CD1c-positive myeloid dendritic cell (primary cell): ENCODE results near the gene GTF2F2.
"Not testable (repeated sequence)": the region's sequence is repeated elsewhere in the genome, so short reads cannot be mapped to it uniquely, and the experiment has no call there.

ENCODE experiments used
- DNase-seq: peaks from one replicate; pipeline ENCODE4 v3.0.0-alpha.2; 2016; ENCODE audit errors: extremely low spot score

Gene GTF2F2

DNA sequence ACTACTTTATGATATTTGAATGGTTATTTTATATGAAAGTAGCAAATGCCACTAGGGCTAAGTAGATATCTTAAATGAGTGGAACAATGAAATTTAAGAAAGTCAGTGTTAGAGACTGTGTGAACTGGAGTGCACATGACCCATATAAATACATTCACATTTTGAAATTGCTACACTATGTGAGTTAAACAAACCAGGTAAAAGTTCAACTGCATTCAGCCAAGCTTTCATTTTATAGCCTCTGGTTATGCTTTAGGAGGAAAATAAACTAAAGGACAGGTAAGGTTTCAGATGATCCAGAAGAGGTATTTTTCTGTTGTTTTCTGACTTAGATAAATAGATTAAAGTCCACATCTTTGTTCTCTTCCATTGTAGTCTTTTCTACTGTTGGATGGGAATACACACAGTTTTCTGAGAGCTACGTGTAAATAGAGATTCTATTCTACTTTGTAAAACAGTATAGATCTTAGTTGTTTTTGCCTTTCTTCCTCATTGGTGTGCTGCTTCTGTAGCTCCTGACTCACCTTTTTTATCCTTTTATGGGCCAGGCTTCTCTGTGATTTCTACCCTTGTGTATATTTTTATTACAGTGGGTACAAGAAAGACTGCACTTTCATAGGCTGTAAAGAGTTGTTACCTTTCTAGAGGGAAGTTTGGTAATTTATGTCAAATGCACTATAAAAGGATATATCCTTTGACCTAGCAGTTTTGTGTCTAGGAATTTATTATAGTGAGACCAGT lies 135.1 kb downstream of the GTF2F2 start:
- DNase-seq = no peak

DNA sequence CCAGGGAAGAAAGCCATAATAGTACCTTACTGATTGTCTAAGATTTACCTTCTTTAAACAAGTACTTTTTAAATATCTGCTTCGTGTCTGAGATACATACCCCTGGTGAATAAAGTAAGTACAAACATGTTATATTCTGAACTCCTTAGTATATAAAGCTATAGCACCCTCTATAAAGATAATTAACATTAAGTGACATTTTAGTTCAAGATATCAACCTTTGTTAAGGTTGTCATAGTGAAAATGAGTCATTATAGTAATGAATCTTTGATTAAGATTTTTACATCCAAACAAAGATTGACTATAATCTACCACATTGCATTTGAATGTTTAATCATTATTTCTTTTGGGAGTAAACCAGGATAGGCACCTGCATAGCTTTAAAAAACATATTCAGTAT lies 135.9 kb downstream of the GTF2F2 start:
- no peak for DNase-seq

DNA sequence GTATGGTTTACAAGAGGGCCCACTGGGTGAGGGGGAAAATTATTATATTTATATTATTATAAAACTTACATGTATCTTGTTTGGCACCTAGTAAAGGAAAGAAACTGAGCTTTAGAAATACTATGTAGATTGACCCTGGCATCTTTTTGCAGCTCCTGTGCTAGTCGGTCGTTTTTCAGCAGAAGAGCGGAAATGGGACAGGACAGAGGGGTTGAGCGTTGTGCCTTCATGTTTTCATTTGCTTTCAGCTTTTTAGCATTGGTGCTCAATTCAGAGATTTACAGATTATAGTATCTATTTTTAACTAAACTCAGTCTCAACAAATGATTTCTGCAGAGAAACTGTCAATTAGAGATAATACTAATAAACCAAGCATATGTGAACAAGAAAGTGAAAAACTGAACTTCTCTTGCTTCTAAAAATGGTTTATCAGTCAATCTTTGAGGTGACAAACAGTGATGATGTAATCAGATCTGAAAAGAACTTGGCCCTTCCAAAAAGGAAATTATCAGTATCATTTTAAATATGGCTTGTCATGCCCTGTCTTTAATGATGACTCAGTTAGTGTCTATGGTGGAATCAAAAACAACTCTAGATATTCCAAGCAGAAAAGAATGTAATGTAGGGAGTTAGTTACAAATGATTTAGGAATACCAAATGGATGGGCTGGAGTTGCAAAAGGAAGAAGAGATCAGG lies 137.5 kb downstream of the GTF2F2 start:
- DNase-seq = no peak

DNA sequence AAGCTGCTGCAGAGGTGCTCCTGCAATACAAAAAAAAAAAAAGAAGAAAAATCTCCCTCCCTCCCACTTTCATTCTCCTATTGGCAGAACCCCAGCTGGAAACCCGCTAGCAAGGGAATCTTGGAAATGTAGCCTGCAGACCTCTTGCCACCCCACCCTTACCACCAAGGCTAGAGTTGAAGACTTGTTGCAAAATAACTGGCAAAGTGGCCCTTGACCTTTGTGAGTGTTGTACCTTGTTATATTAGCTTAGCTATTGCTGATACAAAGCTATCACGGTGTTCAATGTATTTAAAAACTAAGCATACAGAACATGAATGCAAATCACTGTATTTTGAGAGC lies 138.0 kb downstream of the GTF2F2 start:
- no peak for DNase-seq

DNA sequence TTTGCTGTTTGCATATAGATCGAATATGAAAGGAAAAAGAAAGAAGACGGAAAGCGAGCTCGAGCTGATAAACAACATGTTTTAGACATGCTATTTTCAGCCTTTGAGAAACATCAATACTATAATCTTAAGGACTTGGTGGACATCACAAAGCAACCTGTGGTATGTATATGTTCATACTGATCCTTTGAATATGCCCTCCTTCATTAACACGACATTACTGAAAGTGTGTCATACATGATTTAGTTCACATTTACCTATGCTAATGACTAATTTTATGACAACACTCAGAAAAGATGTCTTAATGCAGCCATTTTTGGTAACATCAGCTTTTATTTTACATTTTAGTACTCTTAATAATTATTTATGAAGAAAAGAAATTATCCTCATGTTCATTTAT lies 146.9 kb downstream of the GTF2F2 start:
- no peak for DNase-seq

DNA sequence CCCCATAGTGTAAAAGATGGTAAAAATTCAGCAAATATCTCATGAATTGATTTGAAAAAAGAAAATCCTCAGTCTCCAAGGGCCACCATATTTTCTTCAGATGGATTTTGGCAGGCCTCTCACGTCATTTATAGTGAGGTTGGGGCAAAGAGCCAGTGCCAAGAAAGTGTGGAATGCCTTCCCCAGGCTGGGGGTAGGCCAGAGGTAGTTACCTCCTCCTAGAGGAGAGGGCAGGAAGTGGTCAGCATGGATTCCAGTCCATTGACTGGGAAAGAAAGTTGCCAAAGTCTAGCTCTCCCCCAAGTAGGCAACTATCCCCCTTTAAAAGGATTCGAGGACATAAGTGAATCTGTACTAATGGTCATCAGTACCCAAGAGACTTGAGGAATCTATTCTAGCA lies 148.9 kb downstream of the GTF2F2 start:
- DNase-seq = no peak

DNA sequence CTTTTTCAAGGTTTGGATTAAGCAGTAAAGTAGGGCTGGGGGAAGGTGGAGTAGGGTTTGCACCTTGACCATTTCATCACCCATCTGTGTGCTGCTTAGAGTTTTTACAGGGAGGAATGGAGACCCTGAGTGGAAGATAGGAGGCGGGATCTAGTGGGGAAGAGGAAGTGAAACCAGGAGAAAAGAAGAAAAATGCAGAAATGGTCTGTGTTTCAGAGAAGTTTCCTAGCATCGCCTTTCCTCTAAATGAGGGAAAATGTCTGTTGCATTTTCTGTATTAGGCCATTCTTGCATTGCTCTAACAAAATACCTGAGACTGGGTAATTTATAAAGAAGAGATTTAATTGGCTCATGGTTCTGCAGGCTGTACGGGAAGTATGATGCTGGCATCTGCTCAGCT lies 156.6 kb downstream of the GTF2F2 start:
- peak; percentile 24 for DNase-seq

DNA sequence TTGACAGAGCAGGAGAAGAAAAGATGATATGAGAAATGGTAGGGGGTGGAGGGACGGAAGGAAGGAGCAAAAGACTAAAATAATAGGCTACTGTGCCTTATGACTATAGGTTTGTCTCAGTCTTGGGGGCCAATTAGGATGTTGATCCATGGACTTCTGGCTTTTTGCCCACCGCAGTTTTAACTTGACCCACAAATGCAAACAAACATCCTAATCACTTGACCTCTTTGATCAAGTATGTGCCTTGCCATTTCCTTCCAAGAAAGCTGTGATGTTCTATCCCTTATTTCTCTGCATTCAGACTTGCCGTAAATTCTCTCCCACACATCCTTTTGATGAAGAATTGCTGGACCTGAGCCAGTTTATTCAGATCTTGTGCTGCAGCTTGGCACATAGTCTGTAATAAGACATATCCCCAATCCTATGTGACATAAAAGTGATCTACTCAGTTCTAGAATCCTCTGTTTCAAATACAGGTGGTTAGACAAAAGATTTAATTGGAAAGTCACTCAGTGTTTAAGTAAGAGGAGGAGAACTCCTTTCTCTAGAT lies 157.9 kb downstream of the GTF2F2 start:
- DNase-seq = no peak

DNA sequence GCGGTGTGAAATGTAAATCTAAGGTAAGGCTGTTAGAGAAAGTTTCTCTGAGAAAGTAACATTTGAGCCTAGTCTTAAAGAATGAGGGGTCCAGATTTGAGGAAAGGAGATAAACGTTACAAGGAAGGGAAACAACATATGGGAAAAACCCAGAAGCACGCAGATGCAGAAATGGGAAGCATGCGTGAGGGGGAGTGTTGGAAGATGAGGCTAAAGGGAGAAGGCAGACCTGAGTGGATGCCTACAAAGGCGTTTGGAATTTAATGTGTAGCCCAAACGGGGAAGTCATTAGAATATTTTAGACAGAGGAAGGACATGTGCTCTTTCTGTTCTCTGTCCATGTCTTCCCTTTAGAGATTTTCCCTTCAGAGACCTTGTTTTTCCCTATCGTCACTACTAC lies 159.7 kb downstream of the GTF2F2 start:
- peak; percentile 58 for DNase-seq

DNA sequence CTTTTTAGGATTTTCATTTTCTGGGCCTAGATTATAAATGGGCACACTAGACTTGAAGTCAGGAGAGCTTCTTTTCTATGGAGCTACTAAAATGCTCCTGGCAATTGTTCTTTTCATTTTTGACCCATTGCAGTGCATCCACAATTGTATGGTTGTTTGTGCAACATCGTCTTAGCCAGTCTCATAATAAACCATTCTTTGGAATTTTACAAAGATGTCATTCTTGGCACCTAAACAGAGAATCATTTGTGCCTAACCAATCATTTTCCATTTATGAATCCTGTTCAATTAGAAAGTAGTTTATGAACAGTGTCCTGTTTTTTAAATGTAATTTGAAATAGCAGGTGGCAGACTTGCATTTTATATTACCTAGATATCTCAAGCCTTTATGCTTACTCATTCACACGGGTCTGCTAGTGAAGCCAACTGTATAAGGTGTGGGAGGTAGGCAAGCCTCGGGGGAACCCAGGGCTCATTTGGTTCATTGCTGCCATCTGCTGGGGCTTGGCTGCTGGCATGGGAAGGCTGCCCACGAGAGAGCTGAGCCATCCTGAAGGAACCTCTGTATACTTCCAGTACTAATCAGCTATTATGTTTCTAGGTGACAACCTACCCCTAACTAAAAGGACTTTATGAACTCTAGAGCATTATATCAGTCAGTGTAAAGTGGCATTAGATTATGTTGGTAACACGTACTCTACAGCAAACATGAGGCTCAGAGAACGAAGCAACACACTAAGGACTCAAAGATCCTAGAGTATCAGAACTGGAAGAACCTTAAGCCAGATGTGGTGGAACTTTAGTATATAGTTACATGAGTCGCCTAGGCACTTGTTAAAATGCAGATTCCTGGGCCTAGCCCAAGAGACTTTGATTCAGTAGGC lies 160.7 kb downstream of the GTF2F2 start:
- peak; percentile 66 for DNase-seq

DNA sequence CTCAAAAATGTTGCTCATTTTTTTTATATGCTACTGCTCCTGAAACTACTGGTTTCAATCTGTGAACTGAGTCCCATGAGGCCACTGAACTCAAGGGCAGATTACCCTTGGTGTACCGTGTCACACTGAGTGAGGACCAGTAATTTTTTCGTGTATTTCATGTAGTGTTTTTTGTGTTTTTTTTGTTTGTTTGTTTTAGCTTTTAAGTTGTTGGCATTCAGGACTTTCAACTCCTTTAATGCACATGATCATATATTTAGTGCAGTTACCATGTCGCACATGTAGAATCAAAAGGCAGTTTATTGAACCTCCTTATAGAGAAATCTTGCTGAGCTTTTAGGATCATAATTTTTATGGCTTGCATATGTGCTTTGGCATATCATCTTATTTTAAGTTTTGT lies 162.7 kb downstream of the GTF2F2 start:
- DNase-seq = no peak

DNA sequence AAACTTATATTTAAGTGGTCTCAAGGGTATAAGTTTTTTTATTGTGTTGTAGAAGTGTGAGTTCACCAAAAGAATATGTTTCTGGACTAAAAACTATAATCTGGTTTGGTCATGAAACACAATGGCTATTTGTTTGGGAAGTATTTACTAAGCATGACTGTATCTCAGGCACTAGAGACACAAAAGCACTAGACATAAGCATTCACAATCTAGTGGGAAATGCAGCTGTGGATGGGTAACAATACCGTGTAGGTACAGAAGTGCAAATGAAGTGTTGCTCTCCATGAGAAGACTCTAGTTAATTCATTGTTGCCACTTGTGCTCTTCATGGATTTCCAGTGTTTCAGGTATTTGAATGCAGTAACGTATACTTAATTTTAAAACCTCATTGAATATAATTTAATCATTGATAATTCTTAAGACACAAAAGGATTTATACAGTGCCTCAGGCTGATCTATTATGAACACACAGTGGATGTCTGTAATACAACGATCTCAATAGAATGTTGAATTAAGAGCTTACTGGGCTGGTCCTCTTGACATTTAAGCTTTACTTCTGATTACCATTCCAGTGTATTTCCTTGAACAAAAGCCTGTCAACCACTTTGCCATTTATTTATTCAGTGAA lies 169.7 kb downstream of the GTF2F2 start:
- no peak for DNase-seq

DNA sequence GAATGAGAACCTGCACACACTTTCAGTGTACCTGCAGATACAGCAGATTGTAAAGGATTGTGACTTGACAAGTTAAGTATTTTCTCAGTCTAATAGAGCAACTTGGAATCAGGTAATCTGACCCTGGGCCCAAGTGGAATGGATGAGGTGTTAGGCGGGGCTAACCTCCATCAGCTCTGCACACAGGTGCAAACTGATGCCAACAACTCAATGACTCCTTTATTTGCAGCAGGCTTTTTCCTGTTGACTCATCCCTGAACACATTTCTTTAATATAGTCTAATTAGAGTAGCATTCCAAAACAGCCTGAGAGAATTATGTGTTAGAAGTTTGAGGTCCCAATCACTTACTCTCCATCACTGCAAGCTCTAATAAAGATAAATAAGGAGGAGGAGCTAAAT lies 171.9 kb downstream of the GTF2F2 start:
- DNase-seq = no peak

DNA sequence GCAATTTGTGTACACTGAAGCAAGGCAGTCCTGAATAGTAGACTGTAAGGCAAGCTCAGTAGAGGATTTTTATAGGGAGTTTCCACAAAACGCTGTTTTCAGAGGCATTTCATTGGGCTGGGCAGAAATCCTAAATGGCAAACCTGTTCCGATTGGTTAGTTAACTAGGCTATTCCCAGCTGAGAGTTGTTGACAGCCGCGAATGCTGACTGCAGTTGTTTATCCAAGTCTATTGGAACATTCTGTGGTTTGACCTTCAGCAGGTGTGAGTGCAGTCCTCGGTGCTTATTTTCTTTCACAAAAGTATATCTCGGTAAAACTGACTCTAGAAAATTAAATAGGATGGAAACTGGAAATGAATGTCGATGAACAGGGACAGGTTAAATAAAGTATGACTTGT lies 175.2 kb downstream of the GTF2F2 start:
- no peak for DNase-seq

DNA sequence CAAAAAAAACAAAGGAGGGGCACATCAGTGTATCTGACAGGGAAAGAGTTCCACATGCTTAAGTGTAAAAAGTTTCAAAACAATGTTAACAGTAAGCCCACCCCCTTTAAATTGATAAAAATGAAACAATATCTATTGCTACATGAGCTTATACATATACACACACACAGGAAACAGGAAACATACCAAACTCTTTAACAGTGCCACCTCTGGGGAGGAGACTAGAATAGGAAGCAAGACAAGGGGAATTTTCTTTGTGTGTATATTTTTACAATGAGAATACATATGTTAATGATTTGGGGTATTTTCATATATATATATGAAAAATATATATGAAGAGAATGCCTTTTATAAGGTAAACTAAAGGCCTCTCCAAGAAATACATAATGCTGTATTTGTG lies 175.9 kb downstream of the GTF2F2 start:
- no peak for DNase-seq

DNA sequence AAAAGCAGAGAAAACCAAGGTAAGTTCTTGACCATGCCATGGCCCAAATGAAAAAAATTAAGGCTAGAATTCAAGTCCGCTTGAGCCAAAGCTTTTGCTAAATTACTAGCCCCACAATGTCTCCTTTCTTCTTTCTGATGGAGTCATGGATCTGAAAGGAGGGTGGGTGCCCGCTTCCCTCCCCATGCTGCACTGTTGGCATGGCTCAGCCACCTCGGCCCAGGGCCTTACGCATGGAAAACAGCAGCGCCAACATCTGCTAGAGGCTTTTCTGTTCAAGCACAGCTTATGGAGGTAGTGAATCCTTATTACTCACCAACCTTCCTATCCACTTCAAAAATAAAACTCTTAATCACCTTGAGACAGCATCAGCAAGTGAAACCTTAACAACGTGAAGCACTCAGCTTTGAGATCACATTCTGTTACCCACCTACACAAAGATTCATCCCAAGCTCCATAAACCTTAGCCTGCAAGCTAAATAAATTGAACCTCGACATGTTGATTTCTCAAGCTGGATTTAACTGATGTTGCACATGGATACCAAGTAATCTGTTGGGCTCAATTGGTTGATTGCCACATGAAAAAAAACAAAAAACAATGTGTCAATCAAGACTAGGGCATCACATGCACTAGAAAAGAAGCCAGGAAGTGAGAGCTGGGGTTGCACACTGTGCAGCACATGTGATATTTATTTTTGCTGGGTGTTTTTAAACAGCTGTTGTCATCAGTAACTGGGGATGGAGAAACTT lies 177.3 kb downstream of the GTF2F2 start:
- DNase-seq = no peak

DNA sequence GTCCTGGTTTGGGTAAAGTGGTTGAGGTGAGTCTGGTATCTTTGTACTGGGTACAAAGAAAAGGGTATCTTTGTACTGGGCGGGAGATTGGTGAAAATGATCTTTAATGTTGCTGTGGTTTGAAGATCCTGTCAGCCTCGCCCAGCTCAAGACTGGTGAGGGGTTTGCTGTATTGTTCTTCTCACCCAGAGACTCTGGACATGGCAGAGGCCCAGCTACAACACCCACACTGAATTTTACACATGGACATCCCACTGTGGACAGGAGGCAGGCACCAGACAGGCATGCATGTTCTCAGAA lies 177.8 kb downstream of the GTF2F2 start:
- DNase-seq = no peak

DNA sequence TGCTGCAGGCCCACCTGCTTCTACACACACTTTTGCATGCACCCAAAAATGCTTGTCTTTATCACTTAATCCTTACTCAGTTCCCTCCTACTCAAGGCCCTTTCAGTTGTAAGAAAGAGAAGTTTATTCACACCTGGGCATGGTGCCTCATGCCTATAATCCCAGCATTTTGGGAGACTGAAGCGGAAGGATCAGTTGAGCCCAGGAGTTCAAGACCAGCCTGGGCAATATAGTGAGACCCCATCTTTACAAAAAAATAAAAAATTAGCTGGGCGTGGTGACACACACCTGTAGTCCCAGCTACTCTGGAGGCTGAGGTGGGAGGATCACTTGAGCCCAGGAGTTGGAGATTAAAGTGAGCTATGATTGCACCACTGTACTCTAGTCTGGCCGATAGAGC lies 178.2 kb downstream of the GTF2F2 start:
- DNase-seq = not testable (repeated sequence)

DNA sequence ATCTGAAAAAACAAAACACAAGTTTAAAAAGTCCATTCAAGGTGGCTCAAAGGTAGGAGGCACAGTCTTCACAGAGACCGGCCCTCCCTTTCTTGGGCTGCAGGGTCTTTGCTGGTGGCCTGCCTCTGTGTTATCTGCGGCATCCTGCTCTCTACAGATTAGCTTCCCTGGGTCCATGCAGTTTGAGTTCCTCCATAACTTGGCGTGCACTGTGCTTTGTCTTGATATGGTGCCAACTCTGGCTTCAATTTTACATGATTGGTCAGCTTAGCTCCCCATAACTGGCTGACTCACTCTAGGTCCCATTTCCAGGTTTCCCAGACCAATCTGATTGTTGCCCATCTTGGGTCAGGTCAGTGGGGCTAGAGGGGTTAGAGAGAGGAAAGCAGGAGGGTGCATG lies 178.9 kb downstream of the GTF2F2 start:
- DNase-seq = no peak

DNA sequence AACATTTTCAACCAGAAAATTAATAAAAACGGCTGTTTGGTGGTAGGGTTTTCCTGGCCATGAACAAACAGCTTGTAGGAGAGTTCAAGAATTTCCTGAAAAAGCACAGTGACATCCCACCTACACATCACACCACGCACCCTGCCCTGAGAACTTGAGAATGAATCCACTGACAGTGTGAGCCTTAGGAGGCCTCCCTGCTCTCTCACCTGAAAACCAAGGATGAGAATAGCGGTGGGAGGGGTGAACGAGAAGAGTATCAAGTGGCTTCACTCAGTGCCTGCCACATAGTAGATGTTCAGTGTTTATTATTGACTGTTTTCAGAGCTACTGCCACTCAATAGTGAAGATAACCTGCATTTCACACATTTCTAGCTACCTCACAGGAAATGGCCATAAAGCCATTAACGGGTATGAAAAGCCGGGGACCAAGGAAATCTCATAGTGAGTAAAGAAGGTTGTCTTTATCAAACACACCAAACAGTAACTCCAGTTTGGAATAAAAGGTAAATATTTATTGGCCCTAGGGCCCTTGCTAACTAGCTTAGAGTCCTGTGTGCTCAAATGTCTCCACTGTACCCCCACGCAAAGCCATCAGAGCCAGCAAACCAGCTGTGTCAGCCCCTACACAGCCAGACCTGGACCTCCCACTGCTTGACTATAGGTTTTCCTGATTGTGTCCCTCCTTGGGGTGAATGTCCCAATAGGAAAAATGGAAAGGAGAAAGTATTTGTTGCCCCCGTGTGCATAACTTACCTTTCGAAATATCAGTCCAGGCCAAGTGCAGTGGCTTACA lies 180.1 kb downstream of the GTF2F2 start:
- no peak for DNase-seq

DNA sequence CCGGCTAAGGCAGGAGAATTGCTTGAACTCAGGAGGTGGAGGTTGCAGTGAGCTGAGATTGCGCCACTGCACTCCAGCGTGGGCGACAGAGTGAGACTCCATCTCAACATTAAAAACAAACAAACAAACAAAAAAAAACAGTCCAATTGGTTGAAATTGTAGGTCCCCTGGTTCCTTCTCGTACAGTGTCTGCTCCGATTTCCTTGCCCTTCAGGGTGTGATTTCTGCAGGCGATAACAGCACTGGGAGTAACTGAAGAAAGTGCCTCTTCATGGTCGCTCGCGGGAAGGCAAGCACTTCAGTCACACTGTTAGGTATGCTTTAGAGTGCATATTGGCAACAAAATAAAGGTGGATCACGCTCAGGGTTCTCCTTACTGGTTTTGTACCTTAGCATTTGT lies 181.0 kb downstream of the GTF2F2 start:
- DNase-seq = no peak
